ENCODE measurements around the gene PPY.

GRCh38 chr17:43912635-43913304 lies 29.5 kb downstream of the PPY start:
- TF ChIP-seq, protein P1, sequence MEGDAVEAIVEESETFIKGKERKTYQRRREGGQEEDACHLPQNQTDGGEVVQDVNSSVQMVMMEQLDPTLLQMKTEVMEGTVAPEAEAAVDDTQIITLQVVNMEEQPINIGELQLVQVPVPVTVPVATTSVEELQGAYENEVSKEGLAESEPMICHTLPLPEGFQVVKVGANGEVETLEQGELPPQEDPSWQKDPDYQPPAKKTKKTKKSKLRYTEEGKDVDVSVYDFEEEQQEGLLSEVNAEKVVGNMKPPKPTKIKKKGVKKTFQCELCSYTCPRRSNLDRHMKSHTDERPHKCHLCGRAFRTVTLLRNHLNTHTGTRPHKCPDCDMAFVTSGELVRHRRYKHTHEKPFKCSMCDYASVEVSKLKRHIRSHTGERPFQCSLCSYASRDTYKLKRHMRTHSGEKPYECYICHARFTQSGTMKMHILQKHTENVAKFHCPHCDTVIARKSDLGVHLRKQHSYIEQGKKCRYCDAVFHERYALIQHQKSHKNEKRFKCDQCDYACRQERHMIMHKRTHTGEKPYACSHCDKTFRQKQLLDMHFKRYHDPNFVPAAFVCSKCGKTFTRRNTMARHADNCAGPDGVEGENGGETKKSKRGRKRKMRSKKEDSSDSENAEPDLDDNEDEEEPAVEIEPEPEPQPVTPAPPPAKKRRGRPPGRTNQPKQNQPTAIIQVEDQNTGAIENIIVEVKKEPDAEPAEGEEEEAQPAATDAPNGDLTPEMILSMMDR (IDR thresholded peaks at IDR 0.05) = no peak
- TF ChIP-seq POLR2AphosphoS5 (IDR thresholded peaks at IDR 0.05) (no peak), POLR2A (IDR thresholded peaks at IDR 0.05) (no peak)
